Measurements from ENCODE around the gene RNASE13.
A peak's percentile ranks its signal among the peaks of the same experiment; 100 is the strongest.

RNASE13 gene

GRCh38 chr14:21026274-21026987, 8.2 kb downstream of the RNASE13 start:
- H3K4me3 ChIP-seq (ENCODE audit: low read depth, low read length): peak overlapping the region; percentile 76
- H3K4me1 ChIP-seq (ENCODE audit: control insufficient read depth, insufficient read depth, low read length): peaks cover 14% of the 10 kb centered on the region
- H3K9me3 ChIP-seq (ENCODE audit: control insufficient read depth, insufficient read depth, low read length): no peaks in the 10 kb centered on the region
- H3K36me3 ChIP-seq (ENCODE audit: control insufficient read depth, insufficient read depth, low read length): no peaks in the 10 kb centered on the region
- H3K9ac ChIP-seq (ENCODE audit: low read depth, low read length): no peak overlapping the region
- H3K27ac ChIP-seq (ENCODE audit: low read depth, low read length): peak overlapping the region; percentile 86
- peaks cover 40% of the 10 kb centered on the region for H3K27me3 ChIP-seq (ENCODE audit: control insufficient read depth, insufficient read depth, low read length)

GRCh38 chr14:21025371-21026273, 9.0 kb downstream of the RNASE13 start:
- H3K4me3 ChIP-seq (ENCODE audit: low read depth, low read length): peak overlapping the region; percentile 76
- H3K27me3 ChIP-seq (ENCODE audit: control insufficient read depth, insufficient read depth, low read length): peaks cover 42% of the 10 kb centered on the region
- H3K27ac ChIP-seq (ENCODE audit: low read depth, low read length): peak overlapping the region; percentile 86

GRCh38 chr14:21024585-21025370, 9.8 kb downstream of the RNASE13 start, which contains the start of gene NDRG2:
Gene NDRG2 (minus strand): TSS chr14:21025061. CDS start chr14:21023315, 1,746 bp downstream.
- H3K27me3 ChIP-seq (ENCODE audit: control insufficient read depth, insufficient read depth, low read length): peaks cover 42% of the 10 kb centered on the region
- H3K4me1 ChIP-seq (ENCODE audit: control insufficient read depth, insufficient read depth, low read length): peaks cover 14% of the 10 kb centered on the region
- H3K4me3 ChIP-seq (ENCODE audit: low read depth, low read length): peak within 1 kb of the TSS; percentile 92
- H3K9me3 ChIP-seq (ENCODE audit: control insufficient read depth, insufficient read depth, low read length): no peaks in the 10 kb centered on the region
- no peaks in the 10 kb centered on the region for H3K36me3 ChIP-seq (ENCODE audit: control insufficient read depth, insufficient read depth, low read length)
- H3K9ac ChIP-seq (ENCODE audit: low read depth, low read length): peak within 1 kb of the TSS; percentile 60; the same call in 1 of the 2 replicates
- H3K27ac ChIP-seq (ENCODE audit: low read depth, low read length): peak within 1 kb of the TSS; percentile 86

More at GRCh38 chr14:21025371-21026273, 9.0 kb downstream of the RNASE13 start:
- Histone ChIP-seq H3K9ac (ENCODE audit: low read depth, low read length) (no peak overlapping the region), H3K36me3 (ENCODE audit: control insufficient read depth, insufficient read depth, low read length) (no peaks in the 10 kb centered on the region), H3K4me1 (ENCODE audit: control insufficient read depth, insufficient read depth, low read length) (peaks cover 14% of the 10 kb centered on the region), H3K9me3 (ENCODE audit: control insufficient read depth, insufficient read depth, low read length) (no peaks in the 10 kb centered on the region)

DNA sequence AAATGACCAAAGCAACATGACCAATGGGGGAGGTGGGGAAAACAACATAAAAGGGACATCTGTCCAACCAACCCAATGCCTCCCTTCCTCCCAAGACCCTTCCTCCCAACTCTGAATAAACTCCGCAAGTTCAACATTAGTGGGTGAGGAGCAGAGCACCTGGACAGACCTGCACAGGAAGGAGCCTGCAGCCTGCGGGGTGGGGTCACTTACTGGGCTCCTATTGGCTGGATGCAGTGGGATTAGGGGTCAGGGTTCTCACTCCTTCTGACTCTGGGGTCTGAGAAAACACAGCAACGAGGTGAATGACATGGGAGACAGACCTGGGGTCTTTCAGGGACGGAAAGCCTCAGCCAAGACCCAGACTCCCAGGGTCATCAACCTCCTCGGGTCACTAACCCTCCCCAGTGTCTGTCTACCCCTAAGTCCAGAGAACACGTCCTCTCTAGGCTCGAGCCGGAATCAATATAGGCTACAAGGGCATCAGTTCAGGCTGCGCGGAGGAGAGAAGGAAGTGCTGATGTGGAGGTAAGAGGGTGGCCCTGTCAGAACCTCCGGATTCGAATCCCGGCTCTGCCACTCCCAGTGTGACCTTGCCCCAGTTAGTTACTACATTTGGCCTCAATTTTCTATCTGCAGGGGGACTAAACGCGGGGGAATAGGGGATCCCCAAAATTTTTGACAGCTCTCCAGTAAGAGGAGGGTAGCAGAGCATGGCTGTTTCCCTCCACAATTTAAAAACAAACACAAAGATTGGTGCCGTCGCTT, 10.6 kb downstream of the RNASE13 start:
- peaks cover 14% of the 10 kb centered on the region for H3K4me1 ChIP-seq (ENCODE audit: control insufficient read depth, insufficient read depth, low read length)
- H3K27ac ChIP-seq (ENCODE audit: low read depth, low read length): no peak overlapping the region
- H3K4me3 ChIP-seq (ENCODE audit: low read depth, low read length): peak overlapping the region; percentile 92
- no peaks in the 10 kb centered on the region for H3K9me3 ChIP-seq (ENCODE audit: control insufficient read depth, insufficient read depth, low read length)
- H3K9ac ChIP-seq (ENCODE audit: low read depth, low read length): no peak overlapping the region; the same call in 1 of the 2 replicates
- no peaks in the 10 kb centered on the region for H3K36me3 ChIP-seq (ENCODE audit: control insufficient read depth, insufficient read depth, low read length)
- peaks cover 42% of the 10 kb centered on the region for H3K27me3 ChIP-seq (ENCODE audit: control insufficient read depth, insufficient read depth, low read length)

GRCh38 chr14:21023174-21023573, 11.4 kb downstream of the RNASE13 start:
- Histone ChIP-seq H3K4me1 (ENCODE audit: control insufficient read depth, insufficient read depth, low read length) (peaks cover 14% of the 10 kb centered on the region), H3K36me3 (ENCODE audit: control insufficient read depth, insufficient read depth, low read length) (no peaks in the 10 kb centered on the region), H3K4me3 (ENCODE audit: low read depth, low read length) (no peak overlapping the region), H3K9me3 (ENCODE audit: control insufficient read depth, insufficient read depth, low read length) (no peaks in the 10 kb centered on the region), H3K9ac (ENCODE audit: low read depth, low read length) (no peak overlapping the region), H3K27ac (ENCODE audit: low read depth, low read length) (no peak overlapping the region), H3K27me3 (ENCODE audit: control insufficient read depth, insufficient read depth, low read length) (peaks cover 42% of the 10 kb centered on the region)

DNA sequence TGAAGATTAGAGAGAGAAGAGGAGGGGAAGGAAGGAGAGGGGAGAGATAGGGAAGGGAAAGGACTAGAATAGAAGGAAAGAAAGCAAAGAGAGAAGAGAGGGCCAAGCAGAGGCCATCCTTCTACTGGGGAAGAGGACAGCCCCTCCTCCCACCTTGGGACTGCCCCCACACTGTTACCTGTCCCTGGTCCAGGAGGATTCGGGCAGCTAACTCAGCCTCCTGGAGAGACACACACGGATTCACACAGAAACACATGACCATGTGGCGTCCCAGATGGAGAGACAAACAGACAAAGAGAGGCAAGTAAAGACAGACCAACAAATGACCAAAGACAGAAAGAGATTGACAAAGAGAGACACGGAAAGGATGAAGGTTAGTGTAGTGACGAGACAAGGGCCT, 11.9 kb downstream of the RNASE13 start:
- H3K27me3 ChIP-seq (ENCODE audit: control insufficient read depth, insufficient read depth, low read length): peaks cover 42% of the 10 kb centered on the region
- H3K4me1 ChIP-seq (ENCODE audit: control insufficient read depth, insufficient read depth, low read length): peaks cover 14% of the 10 kb centered on the region

GRCh38 chr14:21020977-21021545, 13.5 kb downstream of the RNASE13 start:
- H3K36me3 ChIP-seq (ENCODE audit: control insufficient read depth, insufficient read depth, low read length): 0 out of 2 replicates have a peak, but pooled peaks cover 4% of the 10 kb centered on the region
- no peak overlapping the region for H3K4me3 ChIP-seq (ENCODE audit: low read depth, low read length)
- peaks cover 2% of the 10 kb centered on the region; the same call in 1 of the 2 replicates for H3K4me1 ChIP-seq (ENCODE audit: control insufficient read depth, insufficient read depth, low read length)
- no peak overlapping the region for H3K27ac ChIP-seq (ENCODE audit: low read depth, low read length)
- H3K9me3 ChIP-seq (ENCODE audit: control insufficient read depth, insufficient read depth, low read length): no peaks in the 10 kb centered on the region
- H3K9ac ChIP-seq (ENCODE audit: low read depth, low read length): no peak overlapping the region
- H3K27me3 ChIP-seq (ENCODE audit: control insufficient read depth, insufficient read depth, low read length): peaks cover 32% of the 10 kb centered on the region

More for the DNA sequence above, 11.9 kb downstream of the RNASE13 start:
- Histone ChIP-seq H3K36me3 (ENCODE audit: control insufficient read depth, insufficient read depth, low read length) (0 out of 2 replicates have a peak, but pooled peaks cover 3% of the 10 kb centered on the region), H3K4me3 (ENCODE audit: low read depth, low read length) (no peak overlapping the region), H3K27ac (ENCODE audit: low read depth, low read length) (no peak overlapping the region), H3K9ac (ENCODE audit: low read depth, low read length) (no peak overlapping the region), H3K9me3 (ENCODE audit: control insufficient read depth, insufficient read depth, low read length) (no peaks in the 10 kb centered on the region)

GRCh38 chr14:21019366-21019765, 15.2 kb downstream of the RNASE13 start:
- Histone ChIP-seq H3K36me3 (ENCODE audit: control insufficient read depth, insufficient read depth, low read length) (0 out of 2 replicates have a peak, but pooled peaks cover 4% of the 10 kb centered on the region), H3K9me3 (ENCODE audit: control insufficient read depth, insufficient read depth, low read length) (no peaks in the 10 kb centered on the region), H3K4me3 (ENCODE audit: low read depth, low read length) (no peak overlapping the region), H3K4me1 (ENCODE audit: control insufficient read depth, insufficient read depth, low read length) (peaks cover 7% of the 10 kb centered on the region), H3K9ac (ENCODE audit: low read depth, low read length) (no peak overlapping the region), H3K27me3 (ENCODE audit: control insufficient read depth, insufficient read depth, low read length) (peaks cover 28% of the 10 kb centered on the region), H3K27ac (ENCODE audit: low read depth, low read length) (no peak overlapping the region)

DNA sequence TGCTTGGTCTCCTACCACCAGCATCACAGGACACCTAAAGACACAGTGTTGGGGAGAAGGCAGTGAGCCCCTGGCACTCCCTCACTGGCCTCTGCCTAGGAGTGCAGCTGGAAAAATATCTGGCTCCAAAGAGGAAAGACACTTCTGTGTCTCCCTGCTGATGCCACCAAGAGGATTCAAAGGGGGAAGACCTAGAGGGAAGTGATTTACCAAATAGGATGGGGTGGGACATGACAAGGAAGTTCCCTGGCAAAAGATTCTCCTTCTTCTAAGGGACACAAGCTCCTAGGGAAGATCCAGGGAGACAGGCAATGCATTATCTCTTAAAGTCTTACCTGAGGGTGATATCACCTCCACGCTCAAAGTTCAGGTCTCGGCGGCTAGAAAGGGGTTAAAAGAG, 15.8 kb downstream of the RNASE13 start:
- Histone ChIP-seq H3K36me3 (ENCODE audit: control insufficient read depth, insufficient read depth, low read length) (0 out of 2 replicates have a peak, but pooled peaks cover 4% of the 10 kb centered on the region), H3K27ac (ENCODE audit: low read depth, low read length) (no peak overlapping the region), H3K4me1 (ENCODE audit: control insufficient read depth, insufficient read depth, low read length) (peaks cover 7% of the 10 kb centered on the region), H3K9ac (ENCODE audit: low read depth, low read length) (no peak overlapping the region), H3K9me3 (ENCODE audit: control insufficient read depth, insufficient read depth, low read length) (no peaks in the 10 kb centered on the region), H3K4me3 (ENCODE audit: low read depth, low read length) (no peak overlapping the region), H3K27me3 (ENCODE audit: control insufficient read depth, insufficient read depth, low read length) (peaks cover 22% of the 10 kb centered on the region)
